HG03565 (cell line): ENCODE data around the gene CNST.

Source experiments
- ATAC-seq: cut with Tn5 transposase; IDR thresholded peaks from one replicate; pipeline ENCODE4 v1.9.1; 2021; ENCODE audit warnings: mild to moderate bottlenecking, moderate library complexity; ENCODE audit not compliant: unreplicated experiment

Gene CNST

GRCh38 chr1:246566128-246566812 lies at the start of gene CNST, which contains the start of gene TFB2M:
Gene CNST, plus strand, starts transcription at chr1:246566456. Its CDS starts 25,107 bp downstream, at chr1:246591563.
Gene TFB2M, minus strand, starts transcription at chr1:246566261. Its CDS starts 123 bp downstream, at chr1:246566138.
- ATAC-seq: peak; percentile 92

GRCh38 chr1:246517391-246517790 lies 48.9 kb upstream of the CNST start:
- ATAC-seq: no peak

- no peak for ATAC-seq
These were observed 47.6 kb upstream of the CNST start for GRCh38 chr1:246518456-246519205.

GRCh38 chr1:246519514-246519913 lies 46.7 kb upstream of the CNST start:
- no peak for ATAC-seq

GRCh38 chr1:246526380-246526779 lies 39.9 kb upstream of the CNST start:
- no peak for ATAC-seq

- ATAC-seq: no peak
These were observed 39.3 kb upstream of the CNST start for GRCh38 chr1:246526915-246527314.

- no peak for ATAC-seq
These were observed 38.7 kb upstream of the CNST start for GRCh38 chr1:246527402-246528088.

- no peak for ATAC-seq
These were observed 37.1 kb upstream of the CNST start for GRCh38 chr1:246528933-246529731.

- no peak for ATAC-seq
These were observed 35.8 kb upstream of the CNST start for GRCh38 chr1:246530482-246530881.

GRCh38 chr1:246532519-246532918 lies 33.7 kb upstream of the CNST start:
- no peak for ATAC-seq

GRCh38 chr1:246533371-246533905 lies 32.8 kb upstream of the CNST start:
- ATAC-seq: no peak

- ATAC-seq: no peak
These were observed 32.1 kb upstream of the CNST start for GRCh38 chr1:246534114-246534513.

- ATAC-seq: no peak
These were observed 28.8 kb upstream of the CNST start for GRCh38 chr1:246537441-246537840.

GRCh38 chr1:246537887-246538286 lies 28.4 kb upstream of the CNST start:
- no peak for ATAC-seq

- ATAC-seq: no peak
These were observed 25.3 kb upstream of the CNST start for GRCh38 chr1:246540738-246541491.

GRCh38 chr1:246544001-246544400 lies 22.3 kb upstream of the CNST start:
- no peak for ATAC-seq

GRCh38 chr1:246549665-246550064 lies 16.6 kb upstream of the CNST start:
- no peak for ATAC-seq

- no peak for ATAC-seq
These were observed 15.9 kb upstream of the CNST start for GRCh38 chr1:246550402-246550801.

- ATAC-seq: no peak
These were observed 14.1 kb upstream of the CNST start for GRCh38 chr1:246552110-246552509.

GRCh38 chr1:246554201-246554600 lies 12.1 kb upstream of the CNST start:
- ATAC-seq: no peak
